NCI-H146 treated with DMSO at 0.1 percent for 48 hours (cell line): ENCODE measurements around the gene RB1.
"Not testable (repeated sequence)": the region's sequence is repeated elsewhere in the genome, so short reads cannot be mapped to it uniquely, and the experiment has no call there.

Experiments
- DNase-seq: peaks from one replicate; lab custom pipeline; 2025; ENCODE audit not compliant: unreplicated experiment; lab: John Stamatoyannopoulos, UW

RB1 gene

GRCh38 chr13:48346583-48346982 lies 43.0 kb downstream of the RB1 start:
- DNase-seq, result no peak

GRCh38 chr13:48349525-48349924 lies 46.0 kb downstream of the RB1 start:
- DNase-seq, result no peak

- no peak for DNase-seq
Measured at GRCh38 chr13:48353590-48353989, 50.0 kb downstream of the RB1 start.

GRCh38 chr13:48355524-48355923 lies 52.0 kb downstream of the RB1 start:
- DNase-seq, result not testable (repeated sequence)

- no peak for DNase-seq
Measured at GRCh38 chr13:48356750-48357149, 53.2 kb downstream of the RB1 start.

GRCh38 chr13:48369988-48370387 lies 66.4 kb downstream of the RB1 start:
- no peak for DNase-seq

GRCh38 chr13:48370815-48371214 lies 67.3 kb downstream of the RB1 start:
- no peak for DNase-seq

- no peak for DNase-seq
Measured at GRCh38 chr13:48377857-48378256, 74.3 kb downstream of the RB1 start.

GRCh38 chr13:48380581-48380980 lies 77.0 kb downstream of the RB1 start:
- DNase-seq, result no peak

- no peak for DNase-seq
Measured at GRCh38 chr13:48383384-48383783, 79.8 kb downstream of the RB1 start.

- no peak for DNase-seq
Measured at GRCh38 chr13:48386816-48387215, 83.3 kb downstream of the RB1 start.

- no peak for DNase-seq
Measured at GRCh38 chr13:48391257-48391656, 87.7 kb downstream of the RB1 start.

- DNase-seq, result no peak
Measured at GRCh38 chr13:48393030-48393697, 89.6 kb downstream of the RB1 start.

GRCh38 chr13:48393698-48394085 lies 90.1 kb downstream of the RB1 start:
- no peak for DNase-seq

GRCh38 chr13:48397744-48398143 lies 94.2 kb downstream of the RB1 start:
- DNase-seq, result no peak

GRCh38 chr13:48398450-48399095 lies 95.0 kb downstream of the RB1 start:
- no peak for DNase-seq

- DNase-seq, result no peak
Measured at GRCh38 chr13:48400090-48400694, 96.6 kb downstream of the RB1 start.

- no peak for DNase-seq
Measured at GRCh38 chr13:48400850-48401291, 97.3 kb downstream of the RB1 start.

- no peak for DNase-seq
Measured at GRCh38 chr13:48401480-48401879, 97.9 kb downstream of the RB1 start.

- no peak for DNase-seq
Measured at GRCh38 chr13:48402325-48402932, 98.9 kb downstream of the RB1 start.

GRCh38 chr13:48403151-48403631 lies 99.6 kb downstream of the RB1 start:
- no peak for DNase-seq

- DNase-seq, result no peak
Measured at GRCh38 chr13:48403913-48404312, 100.4 kb downstream of the RB1 start.
